ENCODE data around the gene EFCAB6.

GRCh38 chr22:43861529-43861928 lies 49.4 kb upstream of the EFCAB6 start:
- no peak for TF ChIP-seq POLR2A (IDR thresholded peaks at IDR 0.05; ENCODE audit: low read depth)
- TF ChIP-seq CTCF (IDR thresholded peaks at IDR 0.05): no peak
- TF ChIP-seq EP300 (IDR thresholded peaks at IDR 0.05): no peak
